GM12878 (cell line): ENCODE measurements around the gene EIF1AX. TPM values are rescaled to one million over a fixed set of nuclear protein-coding genes. Genes with fewer than 3 reads are reported as not detected.

ENCODE experiments used
- ATAC-seq: fragments of 200-7000 bp; cut with Tn5 transposase; 3 replicates; pipeline ENCODE4 v1.9.1; 2020; ENCODE audit warnings: mild to moderate bottlenecking, moderate library complexity
- BruUV-seq: library from RNA; stranded (reverse); fragments of 400-500 nt; replicated peaks from 2 replicates; lab custom pipeline; 2021; lab: Mats Ljungman, UMichigan
- CTCF ChIA-PET: fragments of 300-600 bp; sonication (Branson Sonifier 250); formaldehyde crosslinking; extraction: SDS; loops from one replicate; lab custom pipeline; 2021; ENCODE audit warnings: inconsistent platforms; lab: Yijun Ruan, JAX
- POLR2A ChIA-PET: fragments of 350-600 bp; formaldehyde crosslinking; extraction: SDS; loops from one replicate; lab custom pipeline; 2021; ENCODE audit warnings: inconsistent platforms; lab: Charles Lee
- RAD21 ChIA-PET: fragments of 300-600 bp; sonication (Branson Sonifier 250); formaldehyde crosslinking; loops from one replicate; lab custom pipeline; 2023; ENCODE audit warnings: antibody characterized with exemption; ENCODE audit not compliant: unreplicated experiment; lab: Charles Lee
- SMC1A ChIA-PET: fragments of 300-600 bp; sonication (Branson Sonifier 250); formaldehyde crosslinking; loops from one replicate; lab custom pipeline; 2023; ENCODE audit not compliant: unreplicated experiment, uncharacterized antibody; lab: Charles Lee
- DNase-seq: peaks from one replicate; pipeline ENCODE4 v3.0.0-alpha.2; 2011; ENCODE audit warnings: low read depth, low spot score
- FAIRE-seq: peaks from 3 replicates; lab custom pipeline; 2011; peaks lifted over from hg19 to GRCh38; lab: Jason Lieb, UNC
- H2AFZ ChIP-seq: 2 replicates; pipeline ENCODE4 v1.6.0; 2011; ENCODE audit warnings: low read depth, low read length, control low read depth; ENCODE audit not compliant: control insufficient read depth
- H3K27ac ChIP-seq: 2 replicates; pipeline ENCODE4 v1.5.1; 2011; ENCODE audit warnings: control low read depth; ENCODE audit not compliant: control insufficient read depth, insufficient read depth
- H3K27me3 ChIP-seq, 2 experiments: replicated peaks in 1 of 2; 2 replicates each; pipeline versions ENCODE4 v1.6.0 to v1.6.1; 2011; ENCODE audit warnings: low read length in 1 of 2; ENCODE audit not compliant: control insufficient read depth in 2 of 2, insufficient read depth in 2 of 2
- H3K36me3 ChIP-seq, 2 experiments: 2 replicates each; pipeline ENCODE4 v1.5.1; 2011; ENCODE audit warnings: low read length in 1 of 2; ENCODE audit not compliant: control insufficient read depth in 2 of 2, insufficient read depth in 2 of 2
- H3K4me1 ChIP-seq: 2 replicates; pipeline ENCODE4 v1.6.1; 2011; ENCODE audit warnings: mild to moderate bottlenecking, low read length, moderate library complexity, mixed read lengths; ENCODE audit not compliant: control insufficient read depth, insufficient read depth
- H3K4me2 ChIP-seq: 2 replicates; pipeline ENCODE4 v1.6.0; 2011; ENCODE audit warnings: control low read depth; ENCODE audit not compliant: control insufficient read depth, insufficient read depth
- H3K4me3 ChIP-seq: fragments of 200-600 bp; sonication (generic); 2 replicates; pipeline ENCODE4 v1.5.1; 2016
- H3K79me2 ChIP-seq: 2 replicates; pipeline ENCODE4 v1.6.0; 2011; ENCODE audit warnings: low read length; ENCODE audit not compliant: control insufficient read depth, insufficient read depth
- H3K9ac ChIP-seq: 2 replicates; pipeline ENCODE4 v1.8.0; 2011; ENCODE audit warnings: low read length, control low read depth, mixed read lengths; ENCODE audit not compliant: control insufficient read depth, insufficient read depth
- H3K9me3 ChIP-seq: replicated peaks from 3 replicates; pipeline ENCODE4 v1.5.1; 2011; ENCODE audit warnings: mild to moderate bottlenecking, low read length; ENCODE audit not compliant: control insufficient read depth, insufficient read depth
- H4K20me1 ChIP-seq: 2 replicates; pipeline ENCODE4 v1.6.0; 2011; ENCODE audit not compliant: control insufficient read depth, insufficient read depth
- NR2C1 ChIP-seq: fragments of 450-650 bp; IDR thresholded peaks from 2 replicates; pipeline ENCODE4 v1.6.1; 2017; ENCODE audit warnings: antibody characterized with exemption, mild to moderate bottlenecking, moderate library complexity
- NR2F1 ChIP-seq: fragments of 450-650 bp; conservative IDR thresholded peaks from 2 replicates; pipeline ENCODE4 v1.6.1; 2017; ENCODE audit warnings: mild to moderate bottlenecking
- ZSCAN29 ChIP-seq: fragments of 450-650 bp; IDR thresholded peaks from 2 replicates; pipeline ENCODE4 v1.6.1; 2017; ENCODE audit warnings: mild to moderate bottlenecking, moderate library complexity
- ZZZ3 ChIP-seq: IDR thresholded peaks from 2 replicates; pipeline ENCODE4 v1.6.1; 2011; ENCODE audit warnings: low read depth; ENCODE audit not compliant: control insufficient read depth, insufficient read length
- WGBS: methylation state at CpG from one replicate; pipeline ENCODE4 v1.1.6; 2016; ENCODE audit warnings: low lambda C conversion rate; ENCODE audit not compliant: insufficient replicate concordance, insufficient coverage; ENCODE audit errors: missing lambda C conversion rate; 5-methylcytosine and 5-hydroxymethylcytosine counted together
- in situ Hi-C: fragments of 300-500 bp; cut with MboI; formaldehyde crosslinking; loops from 9 replicates; pipeline ENCODE4 v1.14.3; 2018; ENCODE audit warnings: mixed read lengths
- intact Hi-C: fragments of 100-400 bp; cut with micrococcal nuclease; formaldehyde crosslinking; loops from one replicate; pipeline ENCODE4 v1.14.2; 2022; ENCODE audit not compliant: unreplicated experiment
- polyA plus RNA-seq, 11 experiments: library from polyadenylated mRNA; depleted of rRNA in 4 of 11; unstranded in 6 of 11; stranded (reverse) in 5 of 11; fragments of >200 nt; fragmentation: Nextera tagmentation in 4 of 11; fragmentation: Illumina TruSeq in 1 of 11; extraction: Ambion mirVana in 4 of 11; extraction: Trizol in 1 of 11; gene quantifications; 1 replicate in 1 of 11; 2 replicates in 10 of 11; pipeline versions ENCODE4 v1.2.1 to v1.2.3, GENCODE V29; 2011 to 2016; ENCODE audit warnings: inconsistent platforms in 2 of 11, missing spikeins in 2 of 11, low read depth in 1 of 11
- total RNA-seq, 4 experiments: library from RNA; depleted of rRNA in 3 of 4; stranded (reverse); fragments of >200 nt in 3 of 4; fragmentation: Illumina TruSeq in 1 of 4; extraction: Trizol in 1 of 4; gene quantifications; 2 replicates each; pipeline versions ENCODE4 v1.2.1 to v1.2.3, GENCODE V29; 2013 to 2021
- TF ChIP-seq, protein P1 (sequence below): fragments of 450-650 bp; formaldehyde crosslinking; IDR thresholded peaks from 2 replicates; pipeline ENCODE4 v1.4.0; 2022; ENCODE audit warnings: mild to moderate bottlenecking, moderate library complexity
- TF ChIP-seq, protein P2 (sequence below): fragments of 450-650 bp; formaldehyde crosslinking; IDR thresholded peaks from 2 replicates; pipeline ENCODE4 v1.5.0; 2022; ENCODE audit warnings: mild to moderate bottlenecking, missing genetic modification characterization

EIF1AX gene
- total and polyA plus RNA-seq, 10 of the 15 experiments (the other 5 are each of a cell fraction or from before 2014, with no cell fraction given): 51.2 to 251 (median 86.6) TPM

DNA sequence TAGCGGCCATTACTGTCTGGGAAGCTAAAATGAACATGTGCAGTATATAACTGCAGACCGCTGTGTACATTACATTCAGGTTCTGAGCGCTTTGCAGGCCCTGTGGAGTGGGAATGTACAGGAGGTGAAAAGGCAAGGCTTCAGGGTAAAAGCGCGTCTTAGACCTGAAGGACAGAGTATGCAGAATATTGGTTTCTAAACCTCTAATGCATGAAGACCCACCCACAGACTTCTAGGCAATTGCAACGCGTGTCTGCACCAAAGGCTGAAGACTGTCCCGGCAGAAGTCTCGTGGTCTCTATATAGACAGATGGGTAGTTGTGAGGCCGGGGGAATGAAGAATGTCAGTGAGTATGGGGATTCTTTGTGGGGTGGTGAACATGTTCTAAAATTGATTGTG lies 30.4 kb downstream of the EIF1AX start (continued):
- TF ChIP-seq, protein P1, sequence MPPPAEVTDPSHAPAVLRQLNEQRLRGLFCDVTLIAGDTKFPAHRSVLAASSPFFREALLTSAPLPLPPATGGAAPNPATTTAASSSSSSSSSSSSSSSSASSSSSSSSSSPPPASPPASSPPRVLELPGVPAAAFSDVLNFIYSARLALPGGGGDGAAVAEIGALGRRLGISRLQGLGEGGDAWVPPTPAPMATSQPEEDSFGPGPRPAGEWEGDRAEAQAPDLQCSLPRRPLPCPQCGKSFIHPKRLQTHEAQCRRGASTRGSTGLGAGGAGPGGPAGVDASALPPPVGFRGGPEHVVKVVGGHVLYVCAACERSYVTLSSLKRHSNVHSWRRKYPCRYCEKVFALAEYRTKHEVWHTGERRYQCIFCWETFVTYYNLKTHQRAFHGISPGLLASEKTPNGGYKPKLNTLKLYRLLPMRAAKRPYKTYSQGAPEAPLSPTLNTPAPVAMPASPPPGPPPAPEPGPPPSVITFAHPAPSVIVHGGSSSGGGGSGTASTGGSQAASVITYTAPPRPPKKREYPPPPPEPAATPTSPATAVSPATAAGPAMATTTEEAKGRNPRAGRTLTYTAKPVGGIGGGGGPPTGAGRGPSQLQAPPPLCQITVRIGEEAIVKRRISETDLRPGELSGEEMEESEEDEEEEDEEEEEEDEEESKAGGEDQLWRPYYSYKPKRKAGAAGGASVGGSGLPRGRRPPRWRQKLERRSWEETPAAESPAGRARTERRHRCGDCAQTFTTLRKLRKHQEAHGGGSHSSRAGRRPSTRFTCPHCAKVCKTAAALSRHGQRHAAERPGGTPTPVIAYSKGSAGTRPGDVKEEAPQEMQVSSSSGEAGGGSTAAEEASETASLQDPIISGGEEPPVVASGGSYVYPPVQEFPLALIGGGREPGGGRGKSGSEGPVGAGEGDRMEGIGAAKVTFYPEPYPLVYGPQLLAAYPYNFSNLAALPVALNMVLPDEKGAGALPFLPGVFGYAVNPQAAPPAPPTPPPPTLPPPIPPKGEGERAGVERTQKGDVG: no peak
- TF ChIP-seq NR2F1 (no peak), ZSCAN29 (no peak), ZZZ3 (no peak)
- TF ChIP-seq, protein P2, sequence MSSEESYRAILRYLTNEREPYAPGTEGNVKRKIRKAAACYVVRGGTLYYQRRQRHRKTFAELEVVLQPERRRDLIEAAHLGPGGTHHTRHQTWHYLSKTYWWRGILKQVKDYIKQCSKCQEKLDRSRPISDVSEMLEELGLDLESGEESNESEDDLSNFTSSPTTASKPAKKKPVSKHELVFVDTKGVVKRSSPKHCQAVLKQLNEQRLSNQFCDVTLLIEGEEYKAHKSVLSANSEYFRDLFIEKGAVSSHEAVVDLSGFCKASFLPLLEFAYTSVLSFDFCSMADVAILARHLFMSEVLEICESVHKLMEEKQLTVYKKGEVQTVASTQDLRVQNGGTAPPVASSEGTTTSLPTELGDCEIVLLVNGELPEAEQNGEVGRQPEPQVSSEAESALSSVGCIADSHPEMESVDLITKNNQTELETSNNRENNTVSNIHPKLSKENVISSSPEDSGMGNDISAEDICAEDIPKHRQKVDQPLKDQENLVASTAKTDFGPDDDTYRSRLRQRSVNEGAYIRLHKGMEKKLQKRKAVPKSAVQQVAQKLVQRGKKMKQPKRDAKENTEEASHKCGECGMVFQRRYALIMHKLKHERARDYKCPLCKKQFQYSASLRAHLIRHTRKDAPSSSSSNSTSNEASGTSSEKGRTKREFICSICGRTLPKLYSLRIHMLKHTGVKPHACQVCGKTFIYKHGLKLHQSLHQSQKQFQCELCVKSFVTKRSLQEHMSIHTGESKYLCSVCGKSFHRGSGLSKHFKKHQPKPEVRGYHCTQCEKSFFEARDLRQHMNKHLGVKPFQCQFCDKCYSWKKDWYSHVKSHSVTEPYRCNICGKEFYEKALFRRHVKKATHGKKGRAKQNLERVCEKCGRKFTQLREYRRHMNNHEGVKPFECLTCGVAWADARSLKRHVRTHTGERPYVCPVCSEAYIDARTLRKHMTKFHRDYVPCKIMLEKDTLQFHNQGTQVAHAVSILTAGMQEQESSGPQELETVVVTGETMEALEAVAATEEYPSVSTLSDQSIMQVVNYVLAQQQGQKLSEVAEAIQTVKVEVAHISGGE (CRISPR knock-in tag): no peak

- no peak for TF ChIP-seq NR2C1
- ATAC-seq (no peak), DNase-seq (no peak), FAIRE-seq (no peak)
- Histone ChIP-seq H3K27ac (no peak overlapping the region), H3K36me3 (no peaks in the 10 kb centered on the region), H2AFZ (no peak overlapping the region), H3K9me3 (no peaks in the 10 kb centered on the region), H3K79me2 (no peaks in the 10 kb centered on the region), H3K4me3 (no peak overlapping the region), H3K9ac (no peak overlapping the region), H3K4me1 (no peaks in the 10 kb centered on the region), H3K4me2 (no peak overlapping the region), H3K27me3 (no peaks in the 10 kb centered on the region; a peak in 1 of 4 replicates), H4K20me1 (no peaks in the 10 kb centered on the region)
- BruUV-seq: no TSS peak
- POLR2A ChIA-PET: no interaction called here
- intact Hi-C loops: no loop called here
- SMC1A ChIA-PET: no interaction called here
- WGBS: 75% methylated on average over 2 of the region's 2 CpGs
- in situ Hi-C loops: no loop called here
- CTCF ChIA-PET: no interaction called here
- RAD21 ChIA-PET: no interaction called here
Measured at GRCh38 chrX:20101934-20102581, 39.6 kb downstream of the EIF1AX start.
